ENCODE results near the gene CREB3L2.

- TF ChIP-seq CTCF (conservative IDR thresholded peaks at IDR 0.05; ENCODE audit: low read length) (no peak), EZH2phosphoT487 (IDR thresholded peaks at IDR 0.05; ENCODE audit: borderline replicate concordance, low read depth, low read length) (no peak)
These were observed 58.7 kb downstream of the CREB3L2 start for GRCh38 chr7:137943132-137943551.

Measured in OCI-LY7 (cell line).